Left ventricle myocardium inferior (tissue), 1 donor: ENCODE results near the gene ATP1B3. TPM values are rescaled to one million over a fixed set of nuclear protein-coding genes. Genes with fewer than 3 reads are reported as not detected.
"Not testable (repeated sequence)": the region's sequence is repeated elsewhere in the genome, so short reads cannot be mapped to it uniquely, and the experiment has no call there.

Experiments
- DNase-seq: peaks from one replicate; pipeline ENCODE4 v3.0.0-alpha.2; 2020
- H3K27ac ChIP-seq: fragments of 200-600 bp; replicated peaks from 2 replicates; pipeline ENCODE4 v1.8.0; 2021
- H3K27me3 ChIP-seq: fragments of 200-600 bp; 2 replicates; pipeline ENCODE4 v1.8.0; 2021; ENCODE audit warnings: low read depth
- H3K36me3 ChIP-seq: fragments of 200-600 bp; 2 replicates; pipeline ENCODE4 v1.8.0; 2021
- H3K4me1 ChIP-seq: fragments of 200-600 bp; 2 replicates; pipeline ENCODE4 v1.8.0; 2021
- H3K4me3 ChIP-seq: fragments of 200-600 bp; 2 replicates; pipeline ENCODE4 v1.8.0; 2021; ENCODE audit warnings: mild to moderate bottlenecking, moderate library complexity
- H3K9me3 ChIP-seq: fragments of 200-600 bp; replicated peaks from 2 replicates; pipeline ENCODE4 v1.8.0; 2021
- intact Hi-C: fragments of 100-400 bp; cut with micrococcal nuclease; formaldehyde crosslinking; loops from one replicate; pipeline ENCODE4 v1.11.0; 2022
- total RNA-seq: library from RNA; stranded (reverse); fragmentation: NEBNext Ultra II Directional; extraction: Animal tissue kit (Norgen Biotek cat#: 25700); gene quantifications from one replicate; pipeline ENCODE4 v1.2.1, GENCODE V29; 2021
- TF ChIP-seq, protein P1 (sequence below): fragments of 200-600 bp; IDR thresholded peaks from 2 replicates; pipeline ENCODE4 v1.8.0; 2021; ENCODE audit warnings: antibody characterized with exemption, mild to moderate bottlenecking, borderline replicate concordance
- donor health status: DM: no; HTN: yes; CAD: no; lungs with severe emphysema.

Gene ATP1B3
- total RNA-seq, 1 donor from 2014 or later = 34.5 TPM

DNA sequence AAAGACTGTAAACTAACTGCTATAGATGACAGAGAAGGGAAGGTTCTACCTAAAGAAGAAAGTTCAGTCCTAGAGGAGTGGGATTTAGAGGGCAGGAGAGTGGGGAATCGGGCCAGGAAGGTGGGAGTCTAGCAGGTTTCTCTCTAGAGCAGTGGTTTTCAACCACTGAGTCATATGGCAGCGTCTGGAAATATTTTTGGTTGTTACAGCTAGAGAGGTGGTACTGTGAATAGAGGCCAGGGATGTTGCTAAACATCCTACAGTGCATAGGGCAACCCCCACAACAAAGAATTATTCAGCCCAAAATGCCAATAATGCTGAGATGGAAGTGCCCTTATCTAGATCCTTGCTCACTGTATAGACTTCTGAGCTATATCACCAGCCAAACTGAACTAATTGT is 28.7 kb downstream of the ATP1B3 start:
- H3K27me3 ChIP-seq = no peaks in the 10 kb centered on the region
- no peak overlapping the region for H3K4me3 ChIP-seq
- H3K36me3 ChIP-seq = peaks cover 49% of the 10 kb centered on the region
- no peak for DNase-seq
- H3K9me3 ChIP-seq = peaks cover 4% of the 10 kb centered on the region
- H3K4me1 ChIP-seq = no peaks in the 10 kb centered on the region
- no peak overlapping the region for H3K27ac ChIP-seq
- TF ChIP-seq, protein P1, sequence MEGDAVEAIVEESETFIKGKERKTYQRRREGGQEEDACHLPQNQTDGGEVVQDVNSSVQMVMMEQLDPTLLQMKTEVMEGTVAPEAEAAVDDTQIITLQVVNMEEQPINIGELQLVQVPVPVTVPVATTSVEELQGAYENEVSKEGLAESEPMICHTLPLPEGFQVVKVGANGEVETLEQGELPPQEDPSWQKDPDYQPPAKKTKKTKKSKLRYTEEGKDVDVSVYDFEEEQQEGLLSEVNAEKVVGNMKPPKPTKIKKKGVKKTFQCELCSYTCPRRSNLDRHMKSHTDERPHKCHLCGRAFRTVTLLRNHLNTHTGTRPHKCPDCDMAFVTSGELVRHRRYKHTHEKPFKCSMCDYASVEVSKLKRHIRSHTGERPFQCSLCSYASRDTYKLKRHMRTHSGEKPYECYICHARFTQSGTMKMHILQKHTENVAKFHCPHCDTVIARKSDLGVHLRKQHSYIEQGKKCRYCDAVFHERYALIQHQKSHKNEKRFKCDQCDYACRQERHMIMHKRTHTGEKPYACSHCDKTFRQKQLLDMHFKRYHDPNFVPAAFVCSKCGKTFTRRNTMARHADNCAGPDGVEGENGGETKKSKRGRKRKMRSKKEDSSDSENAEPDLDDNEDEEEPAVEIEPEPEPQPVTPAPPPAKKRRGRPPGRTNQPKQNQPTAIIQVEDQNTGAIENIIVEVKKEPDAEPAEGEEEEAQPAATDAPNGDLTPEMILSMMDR = no peak
- intact Hi-C loops = loop anchor here (10.0 kb wide), 1 partner anchor 120 kb away; no protein-coding TSS in a partner anchor

DNA sequence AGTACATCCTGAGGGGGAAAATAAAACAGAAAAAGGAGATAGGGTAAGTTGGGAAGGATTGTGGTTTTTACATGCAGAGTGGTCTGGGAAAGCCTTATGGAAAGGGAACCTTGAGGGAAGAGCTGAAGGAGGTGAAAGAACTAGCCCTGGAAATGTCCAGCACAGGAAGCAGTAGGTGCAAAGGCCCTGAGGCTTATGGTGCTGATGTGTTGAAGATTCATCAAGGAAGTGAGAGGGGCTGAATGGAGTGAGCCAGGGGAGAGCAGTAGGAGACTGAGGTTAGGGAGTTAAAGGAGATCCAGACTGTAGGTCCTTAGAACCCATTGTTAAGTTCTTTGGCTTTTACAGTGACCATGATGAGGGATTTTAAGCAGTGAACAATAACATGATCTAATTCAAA is 33.0 kb downstream of the ATP1B3 start:
- H3K27ac ChIP-seq = no peak overlapping the region
- DNase-seq = no peak
- peaks cover 60% of the 10 kb centered on the region for H3K36me3 ChIP-seq
- no peak overlapping the region for H3K4me3 ChIP-seq
- H3K9me3 ChIP-seq = no peaks in the 10 kb centered on the region
- TF ChIP-seq, protein P1 = no peak
- H3K4me1 ChIP-seq = no peaks in the 10 kb centered on the region
- H3K27me3 ChIP-seq = no peaks in the 10 kb centered on the region
- intact Hi-C loops = loop anchor here (10.0 kb wide), 1 partner anchor 125 kb away; no protein-coding TSS in a partner anchor

DNA sequence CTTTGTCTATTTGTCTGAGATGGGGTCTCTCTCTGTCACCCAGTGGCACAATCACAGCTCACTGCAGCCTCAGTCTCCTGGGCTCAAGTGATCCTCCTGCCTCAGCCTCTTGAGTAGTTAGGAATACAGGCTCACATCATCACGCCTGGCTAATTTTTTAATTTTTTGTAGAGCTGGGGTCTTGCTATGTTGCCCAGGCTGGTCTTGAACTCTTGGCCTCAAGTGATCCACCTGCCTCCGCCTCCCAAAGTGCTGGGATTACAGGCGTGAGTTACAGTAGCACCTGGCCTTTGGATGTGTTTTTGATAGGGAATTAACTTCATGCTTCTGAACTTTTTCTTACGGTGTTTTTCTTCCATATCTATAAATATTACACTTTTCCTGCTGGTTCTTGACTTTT is 33.5 kb downstream of the ATP1B3 start:
- not testable (repeated sequence) for H3K4me1 ChIP-seq, H3K9me3 ChIP-seq, H3K4me3 ChIP-seq, H3K27ac ChIP-seq, H3K27me3 ChIP-seq, DNase-seq
- intact Hi-C loops = loop anchor here (10.0 kb wide), 2 partner anchors 125 to 325 kb away; no protein-coding TSS in a partner anchor
- peaks cover 62% of the 10 kb centered on the region for H3K36me3 ChIP-seq

DNA sequence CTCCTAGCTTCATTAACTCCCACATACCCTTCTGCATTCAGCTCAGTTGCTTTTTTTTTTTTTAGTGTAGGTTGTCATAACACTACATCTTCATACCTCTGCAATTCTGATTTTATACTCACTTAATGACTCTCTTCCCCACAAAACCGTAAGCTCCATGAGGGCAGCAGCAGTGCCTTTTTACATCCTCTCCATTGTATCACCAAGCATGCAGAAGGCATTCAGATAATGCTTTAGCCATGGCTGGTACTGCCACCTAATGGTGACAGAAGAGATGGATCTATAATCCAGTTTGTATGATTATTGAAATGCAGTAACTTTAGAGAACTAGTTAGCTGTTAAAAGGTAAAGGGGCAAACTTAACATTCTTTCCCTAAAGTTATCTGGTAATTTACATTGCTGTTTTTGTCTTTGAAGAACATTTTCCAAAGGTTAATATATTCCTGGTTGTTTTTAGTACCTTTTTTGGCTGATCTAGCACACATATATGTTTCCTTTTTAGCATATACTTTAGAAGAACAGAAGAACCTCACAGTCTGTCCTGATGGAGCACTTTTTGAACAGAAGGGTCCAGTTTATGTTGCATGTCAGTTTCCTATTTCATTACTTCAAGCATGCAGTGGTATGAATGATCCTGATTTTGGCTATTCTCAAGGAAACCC is 36.8 kb downstream of the ATP1B3 start:
- no peaks in the 10 kb centered on the region for H3K9me3 ChIP-seq
- no peak for DNase-seq
- no peaks in the 10 kb centered on the region for H3K4me1 ChIP-seq
- H3K36me3 ChIP-seq = peaks cover 56% of the 10 kb centered on the region
- TF ChIP-seq, protein P1 = peak; percentile 79
- intact Hi-C loops = loop anchor here (10.0 kb wide), 1 partner anchor 328 kb away; no protein-coding TSS in a partner anchor
- H3K27me3 ChIP-seq = no peaks in the 10 kb centered on the region
- H3K27ac ChIP-seq = no peak overlapping the region
- H3K4me3 ChIP-seq = no peak overlapping the region

DNA sequence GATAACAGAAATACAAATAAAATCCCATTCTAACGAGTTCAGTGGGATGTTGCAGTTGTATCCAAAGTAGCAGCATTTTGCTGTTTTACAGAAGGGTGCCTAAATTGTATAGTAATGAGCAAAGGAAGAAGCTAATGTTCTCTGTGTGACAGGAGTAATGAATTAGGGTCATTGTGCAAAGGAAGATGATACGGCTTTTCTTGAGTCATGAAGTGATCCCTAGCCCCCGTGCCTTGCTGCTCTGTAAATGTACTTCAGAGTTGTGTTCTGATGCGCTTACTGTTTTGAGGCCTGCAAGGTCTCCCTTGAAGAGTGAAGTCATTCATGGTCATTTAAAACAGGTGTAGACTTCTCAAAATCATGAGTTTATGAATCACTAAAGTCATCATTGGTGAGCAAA is 37.9 kb downstream of the ATP1B3 start:
- Histone ChIP-seq H3K27me3 (no peaks in the 10 kb centered on the region), H3K27ac (no peak overlapping the region), H3K36me3 (peaks cover 46% of the 10 kb centered on the region), H3K4me1 (no peaks in the 10 kb centered on the region), H3K9me3 (no peaks in the 10 kb centered on the region), H3K4me3 (no peak overlapping the region)
- intact Hi-C loops = loop anchor here (10.0 kb wide), 1 partner anchor 330 kb away; no protein-coding TSS in a partner anchor
- TF ChIP-seq, protein P1 = no peak
- DNase-seq = no peak

DNA sequence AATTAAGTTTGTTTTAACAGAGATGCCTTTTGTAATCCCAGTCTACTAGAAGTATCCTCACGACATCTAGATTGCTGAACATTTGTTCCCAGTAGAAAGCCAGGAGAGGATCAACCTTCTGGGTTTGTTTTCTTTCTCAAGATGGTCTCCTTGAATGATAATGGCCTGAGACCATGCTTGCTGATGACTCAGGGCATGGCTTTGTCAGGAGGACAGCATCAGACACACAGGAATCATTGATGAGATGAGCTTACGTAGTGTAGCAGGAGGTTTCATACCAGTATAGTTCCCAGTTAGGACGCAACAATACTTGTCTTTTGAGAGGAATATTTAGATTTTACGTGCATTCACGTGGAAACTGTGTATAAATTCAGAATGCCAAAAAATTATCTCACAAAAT is 38.6 kb downstream of the ATP1B3 start:
- Histone ChIP-seq H3K4me1 (no peaks in the 10 kb centered on the region), H3K36me3 (peaks cover 51% of the 10 kb centered on the region), H3K4me3 (no peak overlapping the region), H3K27ac (no peak overlapping the region), H3K9me3 (no peaks in the 10 kb centered on the region), H3K27me3 (no peaks in the 10 kb centered on the region)
- intact Hi-C loops = loop anchor here (10.0 kb wide), 1 partner anchor 330 kb away; no protein-coding TSS in a partner anchor
- TF ChIP-seq, protein P1 = no peak
- DNase-seq = no peak
